Kidney (tissue), 14 donors: ENCODE results near the gene SCP2. TPM values are rescaled to one million over a fixed set of nuclear protein-coding genes. Genes with fewer than 3 reads are reported as not detected.

ENCODE experiments used
- DNase-seq, 5 donors: peaks; one replicate each; pipeline ENCODE4 v3.0.0-alpha.2; 2013 to 2020
- FAIRE-seq: peaks from 2 replicates; lab custom pipeline; 2012; peaks lifted over from hg19 to GRCh38; lab: Jason Lieb, UNC
- H3K27ac ChIP-seq, 2 donors: one replicate each; pipeline ENCODE4 v1.7.0; 2013; ENCODE audit warnings: low read depth in 2 of 2, low read length in 2 of 2, inconsistent platforms in 1 of 2
- H3K27me3 ChIP-seq: one replicate; pipeline ENCODE4 v1.7.1; 2013; ENCODE audit warnings: low read length, inconsistent platforms; ENCODE audit not compliant: control insufficient read depth, insufficient read depth
- H3K36me3 ChIP-seq, 3 donors: one replicate each; pipeline versions ENCODE4 v1.7.0 to v1.7.1; 2013; ENCODE audit warnings: low read length in 3 of 3, control low read depth in 1 of 3, inconsistent platforms in 1 of 3; ENCODE audit not compliant: insufficient read depth in 3 of 3, control insufficient read depth in 2 of 3
- H3K4me1 ChIP-seq, 3 donors: one replicate each; pipeline versions ENCODE4 v1.7.0 to v1.7.1; 2013; ENCODE audit warnings: low read length in 3 of 3, inconsistent platforms in 1 of 3, low read depth in 1 of 3; ENCODE audit not compliant: control insufficient read depth in 2 of 3, insufficient read depth in 2 of 3
- H3K4me3 ChIP-seq, 3 donors: one replicate each; pipeline versions ENCODE4 v1.7.0 to v1.8.1; 2013; ENCODE audit warnings: low read length in 3 of 3, control low read depth in 1 of 3, inconsistent platforms in 1 of 3
- H3K9ac ChIP-seq, 3 donors: one replicate each; pipeline versions ENCODE4 v1.7.0 to v1.7.1; 2013; ENCODE audit warnings: low read length in 3 of 3, control low read depth in 1 of 3, inconsistent platforms in 1 of 3
- H3K9me3 ChIP-seq, 3 donors: one replicate each; pipeline versions ENCODE4 v1.7.0 to v1.7.1; 2013; ENCODE audit warnings: low read length in 3 of 3, control low read depth in 1 of 3, inconsistent platforms in 1 of 3; ENCODE audit not compliant: control insufficient read depth in 2 of 3, insufficient read depth in 1 of 3
- CTCF ChIP-seq: IDR thresholded peaks from 3 replicates; pipeline ENCODE4 v1.5.1; 2012; ENCODE audit warnings: mild to moderate bottlenecking, moderate library complexity, borderline replicate concordance; ENCODE audit not compliant: insufficient read depth; ENCODE audit errors: extremely low read depth
- intact Hi-C: fragments of 100-400 bp; cut with DNase I; formaldehyde crosslinking; loops from one replicate; pipeline ENCODE4 v1.11.1; 2022
- polyA plus RNA-seq: library from polyadenylated mRNA; stranded (reverse); fragments of 350-450 nt; fragmentation: Illumina TruSeq; extraction: RNeasy Lipid Tissue Mini Kit (QIAGEN cat#74804); gene quantifications from one replicate; pipeline ENCODE4 v1.2.3, GENCODE V29; 2014; ENCODE audit warnings: low read depth, low replicate concordance; ENCODE audit not compliant: insufficient read depth
- total RNA-seq: library from RNA; stranded (reverse); fragmentation: NEBNext Ultra II Directional; extraction: Animal tissue kit (Norgen Biotek cat#: 25700); gene quantifications from one replicate; pipeline ENCODE4 v1.2.1, GENCODE V29; 2021
- donor health status: control.
- donor health status: control.
- donor health status: control.
- donor health status: control.
- donor health status: control.
- donor health status: DM: yes; HTN: yes; CAD: no.
- donor health status: Normal renal cell carcinoma (clear cell type).

Gene SCP2
- total and polyA plus RNA-seq, 2 donors from 2014 or later: 168 to 226 TPM

- Histone ChIP-seq H3K27ac (no peak overlapping the region), H3K9me3 (no peaks in the 10 kb centered on the region), H3K27me3 (no peaks in the 10 kb centered on the region), H3K36me3 (no peaks in the 10 kb centered on the region), H3K4me1 (no peaks in the 10 kb centered on the region), H3K4me3 (no peak overlapping the region), H3K9ac (no peak overlapping the region)
- TF ChIP-seq CTCF: no peak
- no peak for DNase-seq
- intact Hi-C loops: no loop called here
- peak; percentile 91 for FAIRE-seq
Observed at GRCh38 chr1:53071915-53072314, 144.8 kb downstream of the SCP2 start.

- Histone ChIP-seq H3K4me3 (no peak overlapping the region), H3K27ac (no peak overlapping the region), H3K36me3 (no peaks in the 10 kb centered on the region), H3K4me1 (no peaks in the 10 kb centered on the region), H3K9ac (no peak overlapping the region), H3K9me3 (no peaks in the 10 kb centered on the region), H3K27me3 (no peaks in the 10 kb centered on the region)
- FAIRE-seq (no peak), DNase-seq (no peak)
- intact Hi-C loops: no loop called here
- TF ChIP-seq CTCF: no peak
Observed at GRCh38 chr1:53073287-53073686, 146.2 kb downstream of the SCP2 start.

- FAIRE-seq (no peak), DNase-seq (peak in 2 of 5 donors; percentile 30 to 71)
- no peak for TF ChIP-seq CTCF
- intact Hi-C loops: no loop called here
- Histone ChIP-seq H3K9ac (no peak overlapping the region), H3K27me3 (no peaks in the 10 kb centered on the region), H3K9me3 (no peaks in the 10 kb centered on the region), H3K4me3 (no peak overlapping the region), H3K27ac (no peak overlapping the region), H3K4me1 (no peaks in the 10 kb centered on the region), H3K36me3 (no peaks in the 10 kb centered on the region)
Observed at GRCh38 chr1:53073868-53074311, 146.8 kb downstream of the SCP2 start.
